ENCODE results near the gene FAM20C.

The FAM20C gene

DNA sequence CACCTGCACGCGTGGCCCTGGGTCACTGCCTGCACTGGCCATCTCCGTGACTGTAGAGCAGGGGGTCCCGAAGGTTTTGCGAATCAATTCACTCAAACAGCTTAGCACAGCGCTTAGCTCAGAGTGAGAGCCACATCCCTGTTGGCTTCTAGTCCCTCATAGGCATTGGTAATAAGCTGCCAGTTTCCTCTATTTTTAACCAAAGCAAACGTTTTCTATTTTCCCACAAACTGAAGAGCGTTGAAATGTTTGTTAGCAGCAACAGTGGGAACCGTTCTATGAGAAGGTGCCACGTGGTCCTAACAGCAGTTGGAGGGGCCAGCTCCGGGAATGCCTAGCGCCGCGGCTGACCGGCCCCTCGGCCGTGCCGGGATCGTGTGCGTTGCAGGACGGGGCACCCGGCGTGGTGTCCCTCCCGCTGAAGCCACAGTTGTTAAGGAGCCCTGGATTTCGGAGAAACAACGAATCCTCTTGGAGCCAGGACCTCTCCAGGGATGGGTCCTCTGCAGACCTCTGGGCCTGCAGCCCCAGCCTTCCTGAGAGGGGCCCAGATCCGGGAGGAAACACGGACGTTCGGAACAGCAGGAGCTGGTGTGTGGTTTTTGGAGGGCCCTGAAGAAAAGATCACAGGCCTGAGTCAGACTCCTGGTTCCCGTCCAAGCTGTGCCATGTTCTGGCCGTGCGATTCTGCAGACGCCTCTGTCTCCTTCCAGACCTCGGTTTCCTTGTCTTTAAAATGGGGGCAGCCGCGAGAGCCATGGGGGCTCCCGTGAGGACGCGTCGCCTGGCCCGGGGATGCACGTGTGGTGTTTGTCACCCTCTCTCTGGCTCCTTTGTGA, 40.3 kb downstream of the FAM20C start (continued):
- TF ChIP-seq ZNF660 (tag by site-specific recombination; IDR thresholded peaks at IDR 0.05) (no peak), ZNF132 (tag by site-specific recombination; IDR thresholded peaks at IDR 0.05; ENCODE audit: borderline replicate concordance) (no peak), ZFP37 (tag by site-specific recombination; IDR thresholded peaks at IDR 0.05) (no peak), ZNF473 (tag by site-specific recombination; IDR thresholded peaks at IDR 0.05) (no peak), ZNF416 (tag by site-specific recombination; IDR thresholded peaks at IDR 0.05) (no peak), ZNF830 (tag by site-specific recombination; IDR thresholded peaks at IDR 0.05; ENCODE audit: low read depth) (no peak), ZNF223 (tag by site-specific recombination; IDR thresholded peaks at IDR 0.05) (no peak), ZSCAN16 (tag by site-specific recombination; IDR thresholded peaks at IDR 0.05) (no peak), ZNF114 (tag by site-specific recombination; IDR thresholded peaks at IDR 0.05) (no peak)
- TF ChIP-seq, protein P1, sequence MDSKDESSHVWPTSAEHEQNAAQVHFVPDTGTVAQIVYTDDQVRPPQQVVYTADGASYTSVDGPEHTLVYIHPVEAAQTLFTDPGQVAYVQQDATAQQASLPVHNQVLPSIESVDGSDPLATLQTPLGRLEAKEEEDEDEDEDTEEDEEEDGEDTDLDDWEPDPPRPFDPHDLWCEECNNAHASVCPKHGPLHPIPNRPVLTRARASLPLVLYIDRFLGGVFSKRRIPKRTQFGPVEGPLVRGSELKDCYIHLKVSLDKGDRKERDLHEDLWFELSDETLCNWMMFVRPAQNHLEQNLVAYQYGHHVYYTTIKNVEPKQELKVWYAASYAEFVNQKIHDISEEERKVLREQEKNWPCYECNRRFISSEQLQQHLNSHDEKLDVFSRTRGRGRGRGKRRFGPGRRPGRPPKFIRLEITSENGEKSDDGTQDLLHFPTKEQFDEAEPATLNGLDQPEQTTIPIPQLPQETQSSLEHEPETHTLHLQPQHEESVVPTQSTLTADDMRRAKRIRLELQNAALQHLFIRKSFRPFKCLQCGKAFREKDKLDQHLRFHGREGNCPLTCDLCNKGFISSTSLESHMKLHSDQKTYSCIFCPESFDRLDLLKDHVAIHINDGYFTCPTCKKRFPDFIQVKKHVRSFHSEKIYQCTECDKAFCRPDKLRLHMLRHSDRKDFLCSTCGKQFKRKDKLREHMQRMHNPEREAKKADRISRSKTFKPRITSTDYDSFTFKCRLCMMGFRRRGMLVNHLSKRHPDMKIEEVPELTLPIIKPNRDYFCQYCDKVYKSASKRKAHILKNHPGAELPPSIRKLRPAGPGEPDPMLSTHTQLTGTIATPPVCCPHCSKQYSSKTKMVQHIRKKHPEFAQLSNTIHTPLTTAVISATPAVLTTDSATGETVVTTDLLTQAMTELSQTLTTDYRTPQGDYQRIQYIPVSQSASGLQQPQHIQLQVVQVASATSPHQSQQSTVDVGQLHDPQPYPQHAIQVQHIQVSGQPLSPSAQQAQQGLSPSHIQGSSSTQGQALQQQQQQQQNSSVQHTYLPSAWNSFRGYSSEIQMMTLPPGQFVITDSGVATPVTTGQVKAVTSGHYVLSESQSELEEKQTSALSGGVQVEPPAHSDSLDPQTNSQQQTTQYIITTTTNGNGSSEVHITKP (tag by site-specific recombination; IDR thresholded peaks at IDR 0.05) = no peak

DNA sequence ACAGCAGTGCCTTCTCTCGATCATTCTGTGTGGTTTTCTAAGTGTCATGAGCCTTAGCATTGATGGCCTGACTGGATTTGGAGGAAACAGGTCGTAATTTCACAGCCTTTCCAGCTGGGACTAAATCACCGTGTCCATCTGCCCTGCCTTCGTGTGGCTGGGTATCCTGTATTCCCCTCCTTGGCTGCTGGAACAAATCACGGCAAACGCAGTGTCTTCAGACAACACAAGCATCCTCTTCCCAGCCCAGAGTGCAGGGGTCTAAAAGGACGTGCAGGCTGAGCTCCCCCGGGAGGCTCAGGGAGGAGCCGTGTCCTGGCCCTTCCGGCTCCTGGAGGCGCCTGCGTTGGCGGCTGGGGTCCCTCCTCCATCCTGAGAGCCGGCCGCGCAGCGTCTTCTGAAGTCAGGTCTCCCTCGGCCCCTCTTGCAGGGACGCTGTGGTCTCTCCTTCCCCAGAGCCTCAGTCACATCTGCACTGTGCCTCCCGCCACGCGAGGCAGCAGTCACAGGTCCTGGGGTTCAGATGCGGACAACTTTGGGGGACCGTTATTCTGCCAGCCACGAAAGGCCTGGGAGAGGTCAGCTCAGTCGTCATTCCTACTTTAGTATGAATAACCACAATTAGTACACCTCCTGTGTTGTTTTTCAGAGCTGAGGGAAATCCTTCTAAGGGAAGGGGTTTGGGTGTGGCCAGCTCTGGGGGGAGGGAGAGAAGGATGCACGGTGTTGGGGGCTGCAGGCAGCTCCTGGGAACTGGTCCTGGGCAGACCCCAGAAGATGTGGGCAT, 41.1 kb downstream of the FAM20C start:
- Histone ChIP-seq H3K4me3 (ENCODE audit: low read depth, low read length) (no peak overlapping the region), H3K9me3 (ENCODE audit: control insufficient read depth, insufficient read depth, low read depth, low read length) (no peaks in the 10 kb centered on the region), H3K36me3 (ENCODE audit: control insufficient read depth in 2 of 2, insufficient read depth in 1 of 2, low read length in 2 of 2) (no peaks in the 10 kb centered on the region), H3K27ac (ENCODE audit: extremely low read depth, low read depth, low read length) (no peak overlapping the region), H3K4me1 (ENCODE audit: control insufficient read depth, insufficient read depth, low read length) (no peaks in the 10 kb centered on the region)
- ChIA-PET CTCF (no interaction called here), POLR2A (no interaction called here)
- TF ChIP-seq ZNF350 (tag by site-specific recombination; IDR thresholded peaks at IDR 0.05) (no peak), ZFP41 (tag by site-specific recombination; IDR thresholded peaks at IDR 0.05; ENCODE audit: borderline replicate concordance) (no peak), OVOL3 (tag by site-specific recombination; IDR thresholded peaks at IDR 0.05) (no peak), ZNF433 (tag by site-specific recombination; IDR thresholded peaks at IDR 0.05; ENCODE audit: low read depth) (no peak), ZNF341 (tag by site-specific recombination; IDR thresholded peaks at IDR 0.05; ENCODE audit: low read depth) (no peak), ZNF391 (tag by site-specific recombination; IDR thresholded peaks at IDR 0.05; ENCODE audit: borderline replicate concordance, low read depth) (no peak), ZNF501 (tag by site-specific recombination; IDR thresholded peaks at IDR 0.05) (no peak), ZBTB17 (tag by site-specific recombination; IDR thresholded peaks at IDR 0.05) (no peak), YY2 (tag by site-specific recombination; IDR thresholded peaks at IDR 0.05) (no peak)
- TF ChIP-seq, protein P2, sequence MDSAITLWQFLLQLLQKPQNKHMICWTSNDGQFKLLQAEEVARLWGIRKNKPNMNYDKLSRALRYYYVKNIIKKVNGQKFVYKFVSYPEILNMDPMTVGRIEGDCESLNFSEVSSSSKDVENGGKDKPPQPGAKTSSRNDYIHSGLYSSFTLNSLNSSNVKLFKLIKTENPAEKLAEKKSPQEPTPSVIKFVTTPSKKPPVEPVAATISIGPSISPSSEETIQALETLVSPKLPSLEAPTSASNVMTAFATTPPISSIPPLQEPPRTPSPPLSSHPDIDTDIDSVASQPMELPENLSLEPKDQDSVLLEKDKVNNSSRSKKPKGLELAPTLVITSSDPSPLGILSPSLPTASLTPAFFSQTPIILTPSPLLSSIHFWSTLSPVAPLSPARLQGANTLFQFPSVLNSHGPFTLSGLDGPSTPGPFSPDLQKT (IDR thresholded peaks at IDR 0.05; ENCODE audit: borderline replicate concordance, low read depth, low read length) = no peak
